Measurements from ENCODE around the gene SFPQ. TPM values are rescaled to one million over a fixed set of nuclear protein-coding genes. Genes with fewer than 3 reads are reported as not detected.

Gene SFPQ, protein sequence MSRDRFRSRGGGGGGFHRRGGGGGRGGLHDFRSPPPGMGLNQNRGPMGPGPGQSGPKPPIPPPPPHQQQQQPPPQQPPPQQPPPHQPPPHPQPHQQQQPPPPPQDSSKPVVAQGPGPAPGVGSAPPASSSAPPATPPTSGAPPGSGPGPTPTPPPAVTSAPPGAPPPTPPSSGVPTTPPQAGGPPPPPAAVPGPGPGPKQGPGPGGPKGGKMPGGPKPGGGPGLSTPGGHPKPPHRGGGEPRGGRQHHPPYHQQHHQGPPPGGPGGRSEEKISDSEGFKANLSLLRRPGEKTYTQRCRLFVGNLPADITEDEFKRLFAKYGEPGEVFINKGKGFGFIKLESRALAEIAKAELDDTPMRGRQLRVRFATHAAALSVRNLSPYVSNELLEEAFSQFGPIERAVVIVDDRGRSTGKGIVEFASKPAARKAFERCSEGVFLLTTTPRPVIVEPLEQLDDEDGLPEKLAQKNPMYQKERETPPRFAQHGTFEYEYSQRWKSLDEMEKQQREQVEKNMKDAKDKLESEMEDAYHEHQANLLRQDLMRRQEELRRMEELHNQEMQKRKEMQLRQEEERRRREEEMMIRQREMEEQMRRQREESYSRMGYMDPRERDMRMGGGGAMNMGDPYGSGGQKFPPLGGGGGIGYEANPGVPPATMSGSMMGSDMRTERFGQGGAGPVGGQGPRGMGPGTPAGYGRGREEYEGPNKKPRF
- 211 and 373 TPM in 2 replicates for total RNA-seq

DNA sequence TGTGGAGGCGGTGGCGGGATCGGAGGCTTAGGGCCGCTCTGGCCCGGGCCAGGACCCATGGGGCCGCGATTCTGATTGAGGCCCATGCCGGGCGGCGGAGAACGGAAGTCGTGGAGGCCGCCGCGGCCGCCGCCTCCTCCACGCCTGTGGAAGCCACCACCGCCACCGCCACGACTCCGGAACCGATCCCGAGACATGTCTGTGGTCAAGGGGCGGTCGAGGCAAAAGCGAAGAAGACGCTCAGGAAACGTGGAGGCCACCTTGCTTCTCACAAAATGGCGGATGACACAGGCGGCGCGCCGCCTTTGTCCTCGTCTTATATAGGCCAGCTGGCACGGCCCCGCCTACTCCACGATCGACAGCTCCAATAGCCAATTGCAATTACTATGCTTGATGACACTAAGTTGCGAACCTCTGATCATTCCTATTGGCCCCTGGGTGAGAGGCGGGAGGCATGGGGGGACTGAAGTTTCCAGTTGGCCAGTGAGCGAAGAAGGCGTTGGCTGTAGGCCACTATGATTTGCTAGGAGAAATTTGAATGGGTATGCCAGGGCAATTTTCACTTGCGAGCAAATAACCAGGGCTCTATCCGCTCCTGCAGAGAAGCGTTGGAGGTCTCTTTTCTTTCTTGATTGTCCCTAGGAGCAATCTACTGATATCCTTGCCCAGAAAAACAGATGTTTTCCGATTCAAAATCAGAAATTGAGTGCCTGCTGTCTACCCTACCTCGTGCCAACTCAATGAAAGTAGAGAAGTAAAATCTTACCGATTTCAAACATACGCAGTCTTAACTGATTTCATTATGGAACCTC, at the start of gene SFPQ:
SFPQ (minus strand) TSS at position 293 of the 812 bp plus-strand sequence; CDS start at position 197, 96 bp downstream.

Other genes with a start within 250 kb of the SFPQ start
- gene TMEM35B, start 207.8 kb downstream of the SFPQ start, total RNA-seq = 19.4 and 22.2 TPM in 2 replicates
- 8.1 and 11.8 TPM in 2 replicates for gene ZMYM6, start 161.2 kb downstream of the SFPQ start, total RNA-seq
- 11.8 and 27.1 TPM in 2 replicates for gene ZMYM1, start 113.8 kb downstream of the SFPQ start, total RNA-seq
- gene ZMYM4, start 75.6 kb upstream of the SFPQ start, total RNA-seq = 19.8 and 40.7 TPM in 2 replicates